GM19035 (cell line): ENCODE measurements around the gene PHF12.

ENCODE experiments used
- ATAC-seq: cut with Tn5 transposase; IDR thresholded peaks from one replicate; pipeline ENCODE4 v1.9.1; 2021; ENCODE audit not compliant: unreplicated experiment

Gene PHF12

GRCh38 chr17:28975646-28976045, 24.3 kb upstream of the PHF12 start:
- ATAC-seq: no peak

DNA sequence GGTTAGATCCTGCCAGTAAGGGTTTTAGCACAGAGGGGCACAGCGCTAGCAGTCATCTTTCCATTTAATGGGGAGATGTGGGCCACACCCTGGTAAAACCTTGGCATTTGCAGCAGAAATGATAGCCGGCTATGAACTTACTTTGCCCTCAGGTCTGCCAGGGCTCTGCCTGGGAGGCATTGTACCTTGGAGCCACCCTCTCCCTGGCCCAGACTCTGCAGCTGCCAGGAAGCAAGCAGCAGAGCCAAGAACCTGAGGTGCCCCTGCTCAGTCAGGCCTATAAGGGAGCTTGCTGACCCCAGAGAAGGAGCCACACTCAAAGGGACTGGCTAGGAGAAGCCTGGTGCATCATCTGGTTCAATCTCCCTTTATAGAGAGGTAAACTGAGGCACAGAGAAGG, 23.7 kb upstream of the PHF12 start:
- no peak for ATAC-seq

GRCh38 chr17:28974451-28974850, 23.1 kb upstream of the PHF12 start:
- ATAC-seq: no peak

- ATAC-seq: no peak
These were observed 22.1 kb upstream of the PHF12 start for GRCh38 chr17:28973425-28973824.

GRCh38 chr17:28972437-28972836, 21.1 kb upstream of the PHF12 start:
- no peak for ATAC-seq

DNA sequence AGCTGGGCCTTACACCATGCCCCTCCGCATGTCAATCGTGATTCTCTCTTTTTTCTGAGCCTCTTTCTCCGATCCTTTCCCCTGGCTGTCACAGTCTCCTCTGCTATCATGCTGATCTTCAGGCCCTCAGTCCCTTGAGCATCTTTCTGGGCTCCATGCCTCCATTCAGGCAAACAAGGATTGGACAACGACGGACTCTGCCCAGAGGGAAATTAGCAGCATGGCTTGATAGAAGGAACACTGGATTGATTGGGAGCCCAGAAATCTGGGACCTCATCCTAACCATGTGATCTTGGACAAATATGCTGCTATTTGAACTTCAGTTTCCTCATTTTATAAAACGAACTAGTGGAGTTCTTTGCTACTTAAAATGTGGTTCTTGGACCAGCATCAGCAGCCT, 19.6 kb upstream of the PHF12 start:
- no peak for ATAC-seq

- no peak for ATAC-seq
These were observed 18.5 kb upstream of the PHF12 start for GRCh38 chr17:28969706-28970393.

DNA sequence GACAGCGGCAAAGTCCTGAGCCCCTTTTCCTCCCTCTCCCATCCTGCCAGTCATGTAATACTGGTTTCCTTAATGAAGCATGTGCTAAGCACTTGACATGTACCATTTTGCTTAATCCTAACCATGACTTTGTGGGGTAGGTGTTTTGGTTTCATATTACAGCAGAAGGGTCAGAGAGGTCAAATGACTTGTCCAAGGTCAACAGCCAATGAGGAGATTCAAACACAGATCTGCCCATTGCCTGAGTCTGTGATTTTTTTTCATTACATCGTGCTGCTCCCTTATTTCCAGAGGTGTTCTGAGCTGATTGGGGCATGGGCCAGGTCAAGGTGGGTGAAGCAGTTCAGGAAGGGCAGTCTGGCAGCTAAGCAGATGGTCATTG, 17.6 kb upstream of the PHF12 start:
- ATAC-seq: no peak

GRCh38 chr17:28968231-28968913, 17.1 kb upstream of the PHF12 start:
- no peak for ATAC-seq

DNA sequence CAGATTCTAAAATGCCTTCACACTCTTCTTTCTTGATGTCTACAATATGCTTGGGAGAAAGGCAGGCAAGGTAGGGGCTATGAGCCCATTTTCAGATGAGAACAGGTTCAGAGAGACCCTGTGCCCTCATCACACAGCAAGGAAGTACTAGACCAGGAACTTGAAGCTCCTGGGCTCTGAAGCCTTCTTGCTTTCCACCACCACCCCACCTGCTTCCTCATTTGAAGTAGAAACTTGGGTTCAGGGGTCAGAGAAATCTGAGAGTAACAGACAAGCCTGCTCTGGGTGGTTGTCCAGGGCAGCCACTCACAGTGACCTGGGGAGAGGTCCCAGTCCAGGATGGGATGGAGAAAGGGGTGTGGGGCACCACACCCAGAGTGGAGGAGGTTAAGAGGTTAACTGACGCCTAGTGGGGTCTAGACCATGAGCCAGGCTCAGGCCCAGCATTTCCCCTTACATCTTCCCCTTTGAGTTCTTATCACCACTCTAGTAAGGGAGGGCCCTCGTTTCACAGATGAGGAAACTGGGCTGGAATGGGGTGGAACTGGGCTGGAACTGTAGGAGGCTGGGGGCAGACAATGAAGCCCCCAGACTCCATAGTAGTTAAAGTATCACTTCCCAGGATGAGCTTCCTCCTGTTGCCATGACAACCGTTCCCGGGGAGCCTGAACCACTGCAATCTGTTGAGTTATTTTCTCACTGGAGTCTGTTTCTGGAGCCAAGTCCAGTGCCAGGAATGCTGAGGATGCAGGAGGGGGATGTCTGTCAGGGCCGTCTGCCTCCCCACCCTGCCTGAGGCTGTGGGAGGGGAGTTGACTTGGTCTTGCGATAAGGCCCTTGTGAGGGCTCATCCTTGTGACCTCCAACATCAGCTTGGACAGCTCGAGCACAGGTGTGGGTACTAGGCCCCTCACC, 16.2 kb upstream of the PHF12 start:
- no peak for ATAC-seq

DNA sequence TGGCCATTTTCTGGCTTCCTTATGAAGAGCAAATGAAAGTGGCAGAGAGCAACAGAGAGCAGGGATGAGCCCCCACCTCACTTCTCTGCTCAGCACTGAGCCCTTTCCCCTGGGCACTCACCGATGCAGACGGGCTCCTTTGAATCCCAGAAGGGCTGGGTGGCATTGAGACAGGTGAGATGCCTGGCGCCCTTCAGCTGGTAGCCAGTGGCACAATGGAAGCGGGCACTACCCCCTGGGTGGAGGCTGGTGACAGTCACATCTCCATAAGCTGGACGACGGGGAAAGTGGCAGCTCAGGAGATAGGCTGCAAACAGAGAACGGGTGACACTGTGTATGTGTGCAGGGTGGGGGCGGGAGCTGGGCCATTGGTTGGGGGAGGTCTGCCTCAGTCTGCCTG, 12.5 kb upstream of the PHF12 start:
- no peak for ATAC-seq

DNA sequence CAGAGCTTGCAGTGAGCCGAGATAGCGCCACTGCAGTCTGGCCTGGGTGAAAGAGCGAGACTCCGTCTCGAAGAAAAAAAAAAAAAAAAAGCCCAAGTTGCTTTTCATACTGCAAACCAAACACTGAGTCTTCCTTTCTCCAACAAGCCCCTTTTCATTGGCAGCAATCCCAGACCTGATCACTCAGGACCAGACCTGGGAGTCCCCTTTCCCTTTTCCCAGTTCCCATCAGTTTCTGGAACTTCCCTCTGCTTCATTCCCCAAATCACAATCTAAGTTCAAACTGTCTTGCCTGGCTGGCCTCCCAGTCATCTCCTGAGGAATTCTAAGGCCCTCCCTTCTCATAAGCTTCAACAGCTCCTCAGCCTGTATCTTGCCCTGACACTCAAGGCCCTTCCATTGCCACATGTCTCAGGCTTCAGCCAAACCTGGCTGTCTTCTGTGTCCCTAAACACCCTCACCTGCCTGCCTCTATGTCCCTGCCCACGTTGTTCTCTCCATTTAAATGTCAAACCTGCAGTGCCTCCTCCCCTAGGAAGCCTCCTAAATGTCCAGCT, 11.8 kb upstream of the PHF12 start:
- no peak for ATAC-seq

DNA sequence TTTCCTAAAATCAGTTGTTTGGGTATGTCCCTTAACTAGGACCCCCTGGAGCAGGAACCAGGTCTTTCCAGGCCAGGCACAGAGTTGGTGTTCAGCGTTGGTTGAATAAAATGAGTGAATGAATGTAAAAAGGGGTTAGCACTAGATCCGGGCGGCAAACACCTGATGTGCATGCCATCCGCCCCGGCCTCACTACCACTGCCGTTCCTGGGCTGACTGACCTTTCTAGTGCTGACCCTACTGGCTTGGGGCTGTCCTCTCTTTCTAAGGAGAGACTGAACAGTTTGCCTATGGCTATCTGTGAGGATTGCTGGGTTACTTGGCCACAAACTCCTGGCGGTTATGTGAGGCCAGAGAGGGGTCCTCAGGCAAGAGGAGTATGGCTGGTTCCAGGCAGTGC, 10.1 kb upstream of the PHF12 start:
- no peak for ATAC-seq

DNA sequence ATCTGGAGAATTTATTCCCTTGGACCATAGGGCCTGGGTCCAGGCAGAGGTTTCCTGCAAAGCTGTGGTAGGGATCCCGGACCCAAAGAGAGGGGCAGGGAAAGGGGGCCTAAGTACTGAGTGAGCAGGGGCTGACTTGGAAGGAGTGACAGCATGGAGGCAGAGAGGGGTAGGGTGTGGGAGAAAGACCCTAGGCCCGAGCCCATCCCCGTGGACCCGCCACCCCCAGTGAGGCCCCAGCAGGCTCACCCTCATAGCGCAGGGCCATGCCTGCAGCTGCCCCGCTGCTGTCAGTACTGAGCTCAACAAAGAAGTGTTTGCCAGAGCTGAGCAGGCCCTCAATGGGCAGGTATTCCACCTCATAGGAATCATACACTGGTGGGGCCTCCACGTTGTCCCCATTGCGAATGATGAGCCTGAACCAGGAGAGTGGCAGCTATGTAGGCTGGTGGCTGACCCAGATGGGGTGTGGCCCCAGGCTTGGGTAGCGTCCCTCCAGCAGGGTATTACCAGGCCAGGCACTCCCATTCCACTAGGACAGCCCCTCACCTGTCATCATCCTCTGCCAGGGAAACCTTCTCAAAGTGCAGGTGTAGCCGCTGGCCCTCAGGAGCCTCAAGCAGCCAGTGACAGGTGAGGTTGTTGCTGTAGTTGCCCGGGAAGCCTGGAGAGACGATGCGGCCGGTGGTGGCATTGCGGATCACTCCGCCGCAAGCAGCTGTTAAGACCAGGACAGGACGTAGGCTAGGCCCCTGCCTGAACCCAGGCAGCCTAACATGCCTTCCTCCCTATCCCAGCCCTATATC, 9.1 kb upstream of the PHF12 start:
- no peak for ATAC-seq

- ATAC-seq: no peak
These were observed 8.2 kb upstream of the PHF12 start for GRCh38 chr17:28959471-28959871.

GRCh38 chr17:28958820-28959455, 7.6 kb upstream of the PHF12 start:
- no peak for ATAC-seq

GRCh38 chr17:28957992-28958355, 6.7 kb upstream of the PHF12 start:
- no peak for ATAC-seq

GRCh38 chr17:28957277-28957991, 6.1 kb upstream of the PHF12 start:
- no peak for ATAC-seq

DNA sequence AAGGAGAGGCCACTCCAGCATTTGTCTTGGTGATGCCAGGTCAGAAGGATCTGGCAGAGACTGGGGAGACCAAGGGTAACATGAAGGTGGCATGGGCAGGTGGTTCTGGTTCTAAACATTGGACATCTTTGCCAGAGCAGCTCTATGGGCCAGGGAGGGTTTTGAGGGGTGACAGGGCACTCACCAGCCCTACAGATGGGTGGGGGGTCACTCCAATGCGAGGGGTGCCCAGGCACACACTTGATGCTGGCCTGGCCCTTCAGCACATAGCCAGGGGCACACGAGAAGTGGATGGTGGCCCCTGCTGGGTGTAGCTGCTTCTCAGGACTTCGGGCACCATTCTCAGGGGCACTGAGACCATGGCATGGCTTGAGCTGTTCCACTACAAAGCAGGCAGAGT, 5.5 kb upstream of the PHF12 start:
- ATAC-seq: no peak

- no peak for ATAC-seq
These were observed 4.8 kb upstream of the PHF12 start for GRCh38 chr17:28956112-28956511.
